Keratinocyte (primary cell): ENCODE results near the gene NCAPD3. TPM values are rescaled to one million over a fixed set of nuclear protein-coding genes. Genes with fewer than 3 reads are reported as not detected.
"Not testable (repeated sequence)": the region's sequence is repeated elsewhere in the genome, so short reads cannot be mapped to it uniquely, and the experiment has no call there.

ENCODE experiments used
- DNase-seq: peaks from one replicate; pipeline ENCODE4 v3.0.0-alpha.2; 2011; ENCODE audit warnings: low read depth, missing footprints, low spot score
- FAIRE-seq: peaks from 2 replicates; lab custom pipeline; 2011; peaks lifted over from hg19 to GRCh38; lab: Jason Lieb, UNC
- H2AFZ ChIP-seq: 2 replicates; pipeline ENCODE4 v1.6.0; 2012; ENCODE audit warnings: low read length, control low read depth, inconsistent platforms; ENCODE audit not compliant: control insufficient read depth
- H3K27ac ChIP-seq: 2 replicates; pipeline ENCODE4 v1.5.1; 2011; ENCODE audit warnings: low read length; ENCODE audit not compliant: control insufficient read depth, insufficient read depth
- H3K27me3 ChIP-seq: 3 replicates; pipeline ENCODE4 v1.6.0; 2011; ENCODE audit warnings: low read length; ENCODE audit not compliant: control insufficient read depth, insufficient read depth; ENCODE audit errors: extremely low read depth
- H3K36me3 ChIP-seq, 2 experiments: 2 replicates in 1 of 2; 3 replicates in 1 of 2; pipeline ENCODE4 v1.5.1; 2011; ENCODE audit warnings: low read length in 2 of 2, mild to moderate bottlenecking in 1 of 2; ENCODE audit not compliant: control insufficient read depth in 2 of 2, insufficient read depth in 2 of 2; ENCODE audit errors: extremely low read depth in 1 of 2
- H3K4me1 ChIP-seq: 3 replicates; pipeline ENCODE4 v1.5.1; 2011; ENCODE audit warnings: low read length; ENCODE audit not compliant: control insufficient read depth, insufficient read depth; ENCODE audit errors: extremely low read depth
- H3K4me2 ChIP-seq: 3 replicates; pipeline ENCODE4 v1.6.0; 2011; ENCODE audit warnings: low read depth, low read length; ENCODE audit not compliant: control insufficient read depth, insufficient read depth; ENCODE audit errors: extremely low read depth
- H3K4me3 ChIP-seq, 3 experiments: fragments of 200-600 bp in 1 of 3; sonication (generic) in 1 of 3; 2 replicates in 2 of 3; 3 replicates in 1 of 3; pipeline ENCODE4 v1.5.1; 2011 to 2016; ENCODE audit warnings: low read length in 3 of 3, mild to moderate bottlenecking in 3 of 3, control low read depth in 2 of 3, inconsistent platforms in 1 of 3, low read depth in 1 of 3, mixed read lengths in 1 of 3, mixed run types in 1 of 3, moderate library complexity in 1 of 3; ENCODE audit not compliant: control insufficient read depth in 2 of 3, insufficient read depth in 2 of 3; ENCODE audit errors: extremely low read depth in 1 of 3
- H3K79me2 ChIP-seq: 2 replicates; pipeline ENCODE4 v1.6.0; 2012; ENCODE audit warnings: low read length; ENCODE audit not compliant: control insufficient read depth, insufficient read depth
- H3K9ac ChIP-seq: 3 replicates; pipeline ENCODE4 v1.6.0; 2011; ENCODE audit warnings: low read length; ENCODE audit not compliant: control insufficient read depth, insufficient read depth; ENCODE audit errors: extremely low read depth
- H3K9me1 ChIP-seq: 3 replicates; pipeline ENCODE4 v1.6.0; 2011; ENCODE audit warnings: low read length; ENCODE audit not compliant: control insufficient read depth, insufficient read depth; ENCODE audit errors: extremely low read depth
- H3K9me3 ChIP-seq: 2 replicates; pipeline ENCODE4 v1.5.1; 2012; ENCODE audit warnings: low read depth, low read length; ENCODE audit not compliant: control insufficient read depth
- H4K20me1 ChIP-seq: 3 replicates; pipeline ENCODE4 v1.6.0; 2011; ENCODE audit warnings: low read length; ENCODE audit not compliant: control insufficient read depth, insufficient read depth; ENCODE audit errors: extremely low read depth
- EZH2 ChIP-seq: IDR thresholded peaks from one replicate; pipeline ENCODE4 v1.6.1; 2012; ENCODE audit warnings: inconsistent platforms, mild to moderate bottlenecking, low read length, moderate library complexity
- dilution Hi-C: fragments of 300-500 bp; cut with MboI; formaldehyde crosslinking; loops from one replicate; pipeline ENCODE4 v1.7.0; 2020; ENCODE audit warnings: low sequenced_read_pairs; ENCODE audit not compliant: extremely low pct_ligation_motif_present
- polyA plus RNA-seq, 5 experiments: library from polyadenylated mRNA; depleted of rRNA in 3 of 5; stranded (reverse) in 3 of 5; stranded (forward) in 1 of 5; unstranded in 1 of 5; fragments of >200 nt; gene quantifications; 1 replicate in 1 of 5; 2 replicates in 3 of 5; 3 replicates in 1 of 5; pipeline versions ENCODE4 v1.2.1 to v1.2.3, GENCODE V29; 2011 to 2012; ENCODE audit warnings: missing spikeins in 2 of 5, low read depth in 1 of 5, low replicate concordance in 1 of 5
- TF ChIP-seq, protein P1 (sequence below), 3 experiments: IDR thresholded peaks in 1 of 3; conservative IDR thresholded peaks in 1 of 3; optimal IDR thresholded peaks in 1 of 3; 2 replicates in 2 of 3; 3 replicates in 1 of 3; pipeline versions ENCODE3 to v1.5.1; 2011; ENCODE audit warnings: low read length in 3 of 3, mild to moderate bottlenecking in 3 of 3, moderate library complexity in 2 of 3, control low read depth in 1 of 3, inconsistent platforms in 1 of 3; ENCODE audit not compliant: insufficient read depth in 2 of 3; ENCODE audit errors: extremely low read depth in 1 of 3

NCAPD3 gene
- polyA plus RNA-seq, 1 donor (not counting 4 experiments of a cell fraction or from before 2014, with no cell fraction given), result 23.0 TPM

DNA sequence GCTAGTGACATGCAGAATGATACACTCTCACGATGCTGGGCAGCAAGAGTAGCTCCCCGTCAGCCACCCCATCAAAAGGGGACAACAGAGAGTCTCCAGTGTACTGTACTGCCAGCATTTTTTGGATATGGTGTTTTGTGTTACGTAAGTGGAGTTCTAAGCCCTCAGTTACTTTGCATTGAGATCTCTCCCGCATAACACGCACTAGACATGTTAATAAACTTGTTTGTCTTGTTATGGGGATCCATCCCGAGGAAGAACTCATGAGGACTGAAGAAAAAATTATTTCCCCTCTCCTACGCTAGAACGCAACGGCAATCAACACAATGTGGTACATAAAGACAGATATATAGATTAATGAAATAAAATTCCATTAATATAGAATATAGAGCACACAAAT lies 24.2 kb downstream of the NCAPD3 start:
- peaks cover 0 to 5% of the 10 kb centered on the region in 2 experiments for H3K36me3 ChIP-seq
- FAIRE-seq, result no peak

GRCh38 chr11:134196756-134197155 lies 27.0 kb downstream of the NCAPD3 start:
- no peak for FAIRE-seq

More for the DNA sequence above, 24.2 kb downstream of the NCAPD3 start:
- no peak overlapping the region for H3K27ac ChIP-seq
- no peak overlapping the region for H2AFZ ChIP-seq
- H3K4me3 ChIP-seq, result no peak overlapping the region
- no peaks in the 10 kb centered on the region for H3K27me3 ChIP-seq
- no peaks in the 10 kb centered on the region for H4K20me1 ChIP-seq
- no peaks in the 10 kb centered on the region for H3K4me1 ChIP-seq
- no peak overlapping the region for H3K9ac ChIP-seq
- no peaks in the 10 kb centered on the region for H3K79me2 ChIP-seq
- no peak for TF ChIP-seq EZH2
- TF ChIP-seq, protein P1, sequence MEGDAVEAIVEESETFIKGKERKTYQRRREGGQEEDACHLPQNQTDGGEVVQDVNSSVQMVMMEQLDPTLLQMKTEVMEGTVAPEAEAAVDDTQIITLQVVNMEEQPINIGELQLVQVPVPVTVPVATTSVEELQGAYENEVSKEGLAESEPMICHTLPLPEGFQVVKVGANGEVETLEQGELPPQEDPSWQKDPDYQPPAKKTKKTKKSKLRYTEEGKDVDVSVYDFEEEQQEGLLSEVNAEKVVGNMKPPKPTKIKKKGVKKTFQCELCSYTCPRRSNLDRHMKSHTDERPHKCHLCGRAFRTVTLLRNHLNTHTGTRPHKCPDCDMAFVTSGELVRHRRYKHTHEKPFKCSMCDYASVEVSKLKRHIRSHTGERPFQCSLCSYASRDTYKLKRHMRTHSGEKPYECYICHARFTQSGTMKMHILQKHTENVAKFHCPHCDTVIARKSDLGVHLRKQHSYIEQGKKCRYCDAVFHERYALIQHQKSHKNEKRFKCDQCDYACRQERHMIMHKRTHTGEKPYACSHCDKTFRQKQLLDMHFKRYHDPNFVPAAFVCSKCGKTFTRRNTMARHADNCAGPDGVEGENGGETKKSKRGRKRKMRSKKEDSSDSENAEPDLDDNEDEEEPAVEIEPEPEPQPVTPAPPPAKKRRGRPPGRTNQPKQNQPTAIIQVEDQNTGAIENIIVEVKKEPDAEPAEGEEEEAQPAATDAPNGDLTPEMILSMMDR (optimal IDR thresholded peaks at IDR 0.05 in 1 of 3, IDR thresholded peaks at IDR 0.05 in 1 of 3, conservative IDR thresholded peaks at IDR 0.05 in 1 of 3; ENCODE audit: extremely low read depth in 1 of 3, insufficient read depth in 2 of 3, low read length in 3 of 3), result no peak
- dilution Hi-C loops, result no loop called here
- no peak for DNase-seq
- H3K4me2 ChIP-seq, result no peak overlapping the region
- no peaks in the 10 kb centered on the region for H3K9me3 ChIP-seq
- no peaks in the 10 kb centered on the region for H3K9me1 ChIP-seq

DNA sequence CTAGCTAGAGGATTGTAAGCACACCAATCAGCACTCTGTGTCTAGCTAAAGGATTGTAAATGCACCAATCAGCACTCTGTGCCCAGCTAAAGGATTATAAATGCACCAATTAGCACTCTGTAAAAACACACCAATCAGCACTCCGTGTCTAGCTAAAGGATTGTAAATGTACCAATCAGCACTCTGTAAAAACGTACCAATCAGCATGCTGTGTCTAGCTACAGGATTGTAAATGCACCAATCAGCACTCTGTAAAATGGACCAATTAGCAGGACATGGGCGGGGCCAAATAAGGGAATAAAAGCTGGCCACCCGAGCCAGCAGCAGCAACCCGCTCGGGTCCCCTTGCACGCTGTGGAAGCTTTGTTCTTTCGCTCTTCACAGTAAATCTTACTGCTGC lies 35.7 kb downstream of the NCAPD3 start:
- H4K20me1 ChIP-seq, H3K9ac ChIP-seq, FAIRE-seq, H3K79me2 ChIP-seq, H3K4me2 ChIP-seq, DNase-seq, H3K4me3 ChIP-seq, H3K9me3 ChIP-seq, H3K4me1 ChIP-seq, dilution Hi-C loops, H2AFZ ChIP-seq, H3K9me1 ChIP-seq, H3K27me3 ChIP-seq, H3K27ac ChIP-seq: not testable (repeated sequence)
- H3K36me3 ChIP-seq, result peaks cover 10 to 26% of the 10 kb centered on the region in 2 experiments

More at GRCh38 chr11:134196756-134197155, 27.0 kb downstream of the NCAPD3 start:
- Histone ChIP-seq H3K4me2 (no peak overlapping the region), H3K27ac (no peak overlapping the region), H3K36me3 (peaks cover 4 to 9% of the 10 kb centered on the region in 2 experiments), H3K79me2 (no peaks in the 10 kb centered on the region), H3K9me1 (no peaks in the 10 kb centered on the region), H3K4me1 (no peaks in the 10 kb centered on the region), H3K4me3 (no peak overlapping the region), H3K9me3 (no peaks in the 10 kb centered on the region), H3K9ac (no peak overlapping the region), H3K27me3 (no peaks in the 10 kb centered on the region), H2AFZ (no peak overlapping the region), H4K20me1 (no peaks in the 10 kb centered on the region)
- no peak for DNase-seq
- TF ChIP-seq EZH2, result no peak
- TF ChIP-seq, protein P1 (optimal IDR thresholded peaks at IDR 0.05 in 1 of 3, IDR thresholded peaks at IDR 0.05 in 1 of 3, conservative IDR thresholded peaks at IDR 0.05 in 1 of 3; ENCODE audit: extremely low read depth in 1 of 3, insufficient read depth in 2 of 3, low read length in 3 of 3), result no peak
- dilution Hi-C loops, result no loop called here
